GM10248 (cell line): Measurements from ENCODE around the gene RAB40AL.

ENCODE experiments used
- CTCF ChIA-PET: fragments of 300-600 bp; sonication (Branson Sonifier 250); formaldehyde crosslinking; extraction: SDS; loops from one replicate; lab custom pipeline; 2021; ENCODE audit warnings: antibody characterized with exemption; lab: Yijun Ruan, JAX
- POLR2A ChIA-PET: fragments of 350-650 bp; sonication (Branson Sonifier 250); formaldehyde crosslinking; extraction: SDS; loops from one replicate; lab custom pipeline; 2020; ENCODE audit warnings: antibody characterized with exemption; lab: Yijun Ruan, JAX
- DNase-seq: peaks from one replicate; pipeline ENCODE4 v3.0.0; 2012; ENCODE audit errors: extremely low spot score
- CTCF ChIP-seq: IDR thresholded peaks from 2 replicates; pipeline ENCODE4 v1.5.1; 2012; ENCODE audit warnings: mild to moderate bottlenecking, low read depth; ENCODE audit errors: extremely low read depth, missing control alignments, control extremely low read depth

Gene RAB40AL

GRCh38 chrX:102978594-102978993 is 41.5 kb downstream of the RAB40AL start:
- ChIA-PET POLR2A (no interaction called here), CTCF (no interaction called here)
- DNase-seq, result no peak
- no peak for TF ChIP-seq CTCF

- ChIA-PET POLR2A (no interaction called here), CTCF (no interaction called here)
- TF ChIP-seq CTCF, result no peak
- no peak for DNase-seq
Observed at GRCh38 chrX:102979536-102979935, 42.5 kb downstream of the RAB40AL start.

- ChIA-PET POLR2A (no interaction called here), CTCF (interaction anchor here (1.6 kb wide), 1 partner anchor 31 kb away, joined by 5 read pairs; no protein-coding TSS in a partner anchor)
- DNase-seq, result no peak
- no peak for TF ChIP-seq CTCF
Observed at GRCh38 chrX:102983205-102983604, 46.1 kb downstream of the RAB40AL start.

GRCh38 chrX:102985192-102985591 is 48.1 kb downstream of the RAB40AL start:
- DNase-seq, result no peak
- POLR2A ChIA-PET, result no interaction called here
- CTCF ChIA-PET, result interaction anchor here (0.7 to 1.2 kb wide), 2 partner anchors 12 to 34 kb away, joined by 3 read pairs; no protein-coding TSS in a partner anchor
- TF ChIP-seq CTCF, result no peak
